GM12874 (cell line): ENCODE measurements around the gene NOXO1.

Experiments used
- CTCF ChIP-seq: IDR thresholded peaks from 2 replicates; pipeline ENCODE4 v1.5.1; 2011; ENCODE audit warnings: low read depth, mild to moderate bottlenecking, control low read depth, low read length, moderate library complexity; ENCODE audit not compliant: insufficient read depth

The NOXO1 gene

GRCh38 chr16:1974157-1975070 lies 6.9 kb downstream of the NOXO1 start:
- TF ChIP-seq CTCF, result no peak

- TF ChIP-seq CTCF, result no peak
Measured at GRCh38 chr16:1973461-1974156, 7.7 kb downstream of the NOXO1 start.

- TF ChIP-seq CTCF, result no peak
Measured at GRCh38 chr16:1972490-1972877, 8.8 kb downstream of the NOXO1 start.

- TF ChIP-seq CTCF, result no peak
Measured at GRCh38 chr16:1971796-1972489, 9.3 kb downstream of the NOXO1 start, which contains the start of gene TBL3. Gene TBL3 (plus strand): TSS chr16:1972053. CDS start chr16:1972165, 112 bp downstream.

GRCh38 chr16:1968146-1968953 lies 12.9 kb downstream of the NOXO1 start:
- TF ChIP-seq CTCF, result no peak

- no peak for TF ChIP-seq CTCF
Measured at GRCh38 chr16:1966460-1966859, 14.8 kb downstream of the NOXO1 start, which contains the start of gene RNF151. Gene RNF151 (plus strand): TSS chr16:1966856. CDS start chr16:1966882, 26 bp downstream.
